Endothelial cell of umbilical vein (primary cell): ENCODE measurements around the gene DUS1L.

ENCODE experiments used
- CTCF ChIP-seq, 2 donors: IDR thresholded peaks; 1 replicate in 1 of 2; 2 replicates in 1 of 2; pipeline ENCODE4 v1.5.1; 2011; ENCODE audit warnings: low read length in 2 of 2, mild to moderate bottlenecking in 2 of 2, moderate library complexity in 2 of 2, control low read depth in 1 of 2, inconsistent platforms in 1 of 2, low read depth in 1 of 2; ENCODE audit not compliant: insufficient read depth in 1 of 2; ENCODE audit errors: extremely low read depth in 1 of 2
- FOS ChIP-seq: IDR thresholded peaks from 2 replicates; pipeline ENCODE4 v1.6.1; 2011; ENCODE audit warnings: mild to moderate bottlenecking, low read length, moderate library complexity, borderline replicate concordance; ENCODE audit not compliant: insufficient read depth
- JUN ChIP-seq: IDR thresholded peaks from 2 replicates; pipeline ENCODE4 v1.6.1; 2011; ENCODE audit warnings: borderline replicate concordance, low read depth; ENCODE audit not compliant: insufficient read length, insufficient read depth
- POLR2A ChIP-seq: IDR thresholded peaks from 2 replicates; pipeline ENCODE4 v1.6.1; 2012; ENCODE audit warnings: low read depth, mild to moderate bottlenecking, control low read depth, low read length

- TF ChIP-seq FOS (no peak), CTCF (IDR thresholded peaks at IDR 0.05; ENCODE audit: extremely low read depth in 1 of 2, insufficient read depth in 1 of 2, low read depth in 1 of 2, low read length in 2 of 2) (no peak), JUN (no peak), POLR2A (no peak)
Measured at GRCh38 chr17:82035956-82036633, 29.5 kb downstream of the DUS1L start.
